ENCODE results near the gene ELL. TPM values are rescaled to one million over a fixed set of nuclear protein-coding genes. Genes with fewer than 3 reads are reported as not detected.

The ELL gene
- total and polyA plus RNA-seq, 2 experiments from 2014 or later, result 16.4 to 24.2 TPM

GRCh38 chr19:18514800-18515682 is 6.8 kb downstream of the ELL start:
- Histone ChIP-seq H3K4me2 (ENCODE audit: unreplicated experiment) (no peak overlapping the region), H4K20me1 (ENCODE audit: insufficient read depth) (peaks cover 32% of the 10 kb centered on the region; the same call in 1 of the 2 replicates), H3K4me3 (no peak overlapping the region), H3K9me2 (ENCODE audit: insufficient read depth) (no peaks in the 10 kb centered on the region), H3K9ac (peak overlapping the region; percentile 57), H3K27ac (peak overlapping the region; percentile 74), H3K4me1 (ENCODE audit: insufficient read depth) (peaks cover 39% of the 10 kb centered on the region), H3K36me3 (ENCODE audit: low read depth) (no peaks in the 10 kb centered on the region), H3K27me3 (replicated peaks; ENCODE audit: insufficient read depth) (no peaks in the 10 kb centered on the region), H3F3A (ENCODE audit: insufficient read depth) (peaks cover 21% of the 10 kb centered on the region; the same call in 1 of the 2 replicates), H3K79me2 (ENCODE audit: insufficient read depth) (peaks cover 100% of the 10 kb centered on the region), H2AFZ (no peak overlapping the region), H3K9me3 (ENCODE audit: low read depth) (no peaks in the 10 kb centered on the region)
- TF ChIP-seq EZH2phosphoT487 (IDR thresholded peaks at IDR 0.05; ENCODE audit: insufficient read depth, low read depth) (no peak), EZH2 (IDR thresholded peaks at IDR 0.05; ENCODE audit: insufficient read depth, poor library complexity, severe bottlenecking) (no peak)
- 53 to 57% methylated on average over 17 of the region's 17 CpGs for WGBS, 2 experiments (ENCODE audit: low coverage in 1 of 2, low lambda C conversion rate in 2 of 2, missing lambda C conversion rate in 2 of 2)
- DNase-seq, result peak; percentile 75
- in situ Hi-C loops (cut with MboI), result no loop called here

DNA sequence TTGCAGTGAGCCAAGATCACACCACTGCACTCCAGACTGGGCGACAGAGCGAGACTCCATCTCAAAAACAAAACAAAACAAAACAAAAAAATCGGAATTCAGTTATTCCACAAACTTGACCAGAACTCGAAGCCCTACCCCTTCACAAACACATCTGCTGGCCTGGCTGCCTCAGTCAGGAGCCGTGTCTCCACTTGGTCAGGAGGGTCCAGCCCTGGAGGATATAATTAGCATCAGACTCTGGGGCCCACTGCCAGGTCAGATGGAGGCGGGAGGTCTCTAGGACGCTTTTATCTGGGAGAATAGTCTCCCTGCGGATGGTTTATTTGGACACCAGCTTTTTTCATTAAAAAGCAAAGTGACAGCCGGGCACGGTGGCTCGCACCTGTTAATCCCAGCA is 8.0 kb downstream of the ELL start:
- Histone ChIP-seq H3K27ac (peak overlapping the region; percentile 74), H3K9me3 (ENCODE audit: low read depth) (no peaks in the 10 kb centered on the region), H2AFZ (no peak overlapping the region), H3K4me2 (ENCODE audit: unreplicated experiment) (peak overlapping the region; percentile 50), H3F3A (ENCODE audit: insufficient read depth) (peaks cover 9% of the 10 kb centered on the region; the same call in 1 of the 2 replicates), H4K20me1 (ENCODE audit: insufficient read depth) (peaks cover 32% of the 10 kb centered on the region; the same call in 1 of the 2 replicates), H3K79me2 (ENCODE audit: insufficient read depth) (peaks cover 100% of the 10 kb centered on the region), H3K9me2 (ENCODE audit: insufficient read depth) (no peaks in the 10 kb centered on the region), H3K4me3 (peak overlapping the region; percentile 5; the same call in 1 of the 2 replicates), H3K27me3 (replicated peaks; ENCODE audit: insufficient read depth) (no peaks in the 10 kb centered on the region), H3K36me3 (ENCODE audit: low read depth) (no peaks in the 10 kb centered on the region), H3K9ac (peak overlapping the region; percentile 57), H3K4me1 (ENCODE audit: insufficient read depth) (peaks cover 28% of the 10 kb centered on the region)
- in situ Hi-C loops (cut with MboI), result no loop called here
- peak; percentile 53 for DNase-seq
- WGBS, 2 experiments (ENCODE audit: low coverage in 1 of 2, low lambda C conversion rate in 2 of 2, missing lambda C conversion rate in 2 of 2), result 28 to 33% methylated on average over 10 to 11 of the region's 11 CpGs
- TF ChIP-seq EZH2phosphoT487 (IDR thresholded peaks at IDR 0.05; ENCODE audit: insufficient read depth, low read depth) (no peak), EZH2 (IDR thresholded peaks at IDR 0.05; ENCODE audit: insufficient read depth, poor library complexity, severe bottlenecking) (no peak)

DNA sequence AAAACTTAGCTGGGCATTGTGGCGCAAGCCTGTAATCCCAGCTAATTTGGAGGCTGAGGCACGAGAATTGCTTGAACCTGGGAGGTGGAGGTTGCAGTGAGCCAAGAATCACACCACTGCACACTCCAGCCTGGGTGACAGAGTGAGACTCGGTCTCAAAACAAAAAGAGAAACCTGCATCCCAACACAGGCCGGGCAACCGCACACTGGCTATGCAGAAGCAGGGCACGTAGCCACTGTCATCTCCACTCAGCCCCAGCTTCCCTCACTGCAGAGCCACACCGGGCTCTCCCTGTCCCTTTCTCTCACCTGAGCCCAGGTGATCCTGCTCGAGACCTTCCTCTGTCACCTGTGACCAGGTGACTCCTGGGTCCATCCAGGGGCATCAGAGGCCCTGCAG is 11.7 kb downstream of the ELL start:
- TF ChIP-seq EZH2phosphoT487 (IDR thresholded peaks at IDR 0.05; ENCODE audit: insufficient read depth, low read depth) (no peak), EZH2 (IDR thresholded peaks at IDR 0.05; ENCODE audit: insufficient read depth, poor library complexity, severe bottlenecking) (no peak)
- WGBS, 2 experiments (ENCODE audit: low coverage in 1 of 2, low lambda C conversion rate in 2 of 2, missing lambda C conversion rate in 2 of 2), result 87 to 90% methylated on average over 8 of the region's 8 CpGs

GRCh38 chr19:18508585-18508984 is 13.3 kb downstream of the ELL start:
- Histone ChIP-seq H4K20me1 (ENCODE audit: insufficient read depth) (peaks cover 51% of the 10 kb centered on the region; the same call in 1 of the 2 replicates), H3K9me3 (ENCODE audit: low read depth) (no peaks in the 10 kb centered on the region), H3K9me2 (ENCODE audit: insufficient read depth) (no peaks in the 10 kb centered on the region), H3F3A (ENCODE audit: insufficient read depth) (no peaks in the 10 kb centered on the region), H3K36me3 (ENCODE audit: low read depth) (no peaks in the 10 kb centered on the region), H2AFZ (no peak overlapping the region), H3K27me3 (replicated peaks; ENCODE audit: insufficient read depth) (no peaks in the 10 kb centered on the region), H3K4me1 (ENCODE audit: insufficient read depth) (peaks cover 29% of the 10 kb centered on the region), H3K4me3 (no peak overlapping the region), H3K9ac (no peak overlapping the region), H3K4me2 (ENCODE audit: unreplicated experiment) (no peak overlapping the region), H3K27ac (no peak overlapping the region), H3K79me2 (ENCODE audit: insufficient read depth) (peaks cover 100% of the 10 kb centered on the region)
- DNase-seq, result no peak
- in situ Hi-C loops (cut with MboI), result no loop called here
- TF ChIP-seq EZH2phosphoT487 (IDR thresholded peaks at IDR 0.05; ENCODE audit: insufficient read depth, low read depth) (no peak), EZH2 (IDR thresholded peaks at IDR 0.05; ENCODE audit: insufficient read depth, poor library complexity, severe bottlenecking) (no peak)
- 96 to 97% methylated on average over 7 of the region's 7 CpGs for WGBS, 2 experiments (ENCODE audit: low coverage in 1 of 2, low lambda C conversion rate in 2 of 2, missing lambda C conversion rate in 2 of 2)

More for the DNA sequence above, 11.7 kb downstream of the ELL start:
- H3K36me3 ChIP-seq (ENCODE audit: low read depth), result no peaks in the 10 kb centered on the region
- H3K4me2 ChIP-seq (ENCODE audit: unreplicated experiment), result no peak overlapping the region
- no peak overlapping the region for H3K27ac ChIP-seq
- H4K20me1 ChIP-seq (ENCODE audit: insufficient read depth), result peaks cover 42% of the 10 kb centered on the region; the same call in 1 of the 2 replicates
- H3K4me1 ChIP-seq (ENCODE audit: insufficient read depth), result peaks cover 38% of the 10 kb centered on the region
- H3K4me3 ChIP-seq, result no peak overlapping the region
- H2AFZ ChIP-seq, result no peak overlapping the region
- H3K9me2 ChIP-seq (ENCODE audit: insufficient read depth), result no peaks in the 10 kb centered on the region
- H3K79me2 ChIP-seq (ENCODE audit: insufficient read depth), result peaks cover 100% of the 10 kb centered on the region
- no peaks in the 10 kb centered on the region for H3F3A ChIP-seq (ENCODE audit: insufficient read depth)
- H3K9me3 ChIP-seq (ENCODE audit: low read depth), result no peaks in the 10 kb centered on the region
- H3K9ac ChIP-seq, result no peak overlapping the region
- in situ Hi-C loops (cut with MboI), result no loop called here
- DNase-seq, result no peak
- H3K27me3 ChIP-seq (replicated peaks; ENCODE audit: insufficient read depth), result no peaks in the 10 kb centered on the region

Measured in GM23248 (cell line).